GM12892 (cell line): Measurements from ENCODE around the gene MACROD2.

ENCODE experiments used
- POLR2A ChIP-seq: IDR thresholded peaks from 2 replicates; pipeline ENCODE4 v1.6.1; 2011; ENCODE audit warnings: low read depth, low read length, control low read depth
- POLR2AphosphoS5 ChIP-seq: IDR thresholded peaks from 2 replicates; pipeline ENCODE4 v1.6.1; 2011; ENCODE audit warnings: low read depth, low read length, control low read depth

- TF ChIP-seq POLR2A, result no peak
- TF ChIP-seq POLR2AphosphoS5, result no peak
These were observed 888.0 kb downstream of the MACROD2 start for GRCh38 chr20:14883324-14883723.
